Common myeloid progenitor, CD34-positive (primary cell): ENCODE data around the gene CUX1.

Experiments used
- CTCF ChIA-PET: fragments of 350-600 bp; sonication (Branson Sonifier 250); formaldehyde crosslinking; loops from one replicate; lab custom pipeline; 2021; ENCODE audit warnings: antibody characterized with exemption; lab: Charles Lee
- POLR2A ChIA-PET: fragments of 350-600 bp; sonication (Branson Sonifier 250); formaldehyde crosslinking; loops from one replicate; lab custom pipeline; 2021; ENCODE audit warnings: antibody characterized with exemption; lab: Charles Lee
- DNase-seq, 3 donors: peaks; one replicate each; pipeline versions ENCODE4 v3.0.0 to v3.0.0-alpha.2; 2013
- H3K27ac ChIP-seq, 2 experiments: 1 replicate in 1 of 2; 2 replicates in 1 of 2; pipeline ENCODE4 v1.7.0; 2013; ENCODE audit warnings: inconsistent platforms in 2 of 2, low read length in 2 of 2, mild to moderate bottlenecking in 2 of 2, low read depth in 1 of 2, moderate library complexity in 1 of 2; ENCODE audit not compliant: severe bottlenecking in 2 of 2, insufficient read depth in 1 of 2, poor library complexity in 1 of 2
- H3K27me3 ChIP-seq, 5 experiments: replicated peaks in 2 of 5; 1 replicate in 3 of 5; 2 replicates in 2 of 5; pipeline versions ENCODE4 v1.6.1 to v1.7.0; 2013; ENCODE audit warnings: low read length in 4 of 5, mild to moderate bottlenecking in 2 of 5, moderate library complexity in 2 of 5, inconsistent platforms in 1 of 5; ENCODE audit not compliant: insufficient read depth in 5 of 5, control insufficient read depth in 4 of 5
- H3K36me3 ChIP-seq, 4 experiments: 1 replicate in 2 of 4; 2 replicates in 2 of 4; pipeline versions ENCODE4 v1.6.1 to v1.7.0; 2013; ENCODE audit warnings: low read length in 3 of 4, control low read depth in 1 of 4, mild to moderate bottlenecking in 1 of 4; ENCODE audit not compliant: control insufficient read depth in 4 of 4, insufficient read depth in 4 of 4
- H3K4me1 ChIP-seq, 4 experiments: 1 replicate in 3 of 4; 2 replicates in 1 of 4; pipeline versions ENCODE4 v1.6.1 to v1.7.1; 2013; ENCODE audit warnings: low read length in 3 of 4, mild to moderate bottlenecking in 3 of 4, control low read depth in 1 of 4, inconsistent platforms in 1 of 4, moderate library complexity in 1 of 4; ENCODE audit not compliant: control insufficient read depth in 4 of 4, insufficient read depth in 4 of 4; ENCODE audit errors: control extremely low read depth in 1 of 4
- H3K4me3 ChIP-seq, 7 experiments: 1 replicate in 4 of 7; 2 replicates in 3 of 7; pipeline versions ENCODE4 v1.5.1 to v1.7.0; 2013; ENCODE audit warnings: mild to moderate bottlenecking in 7 of 7, low read length in 6 of 7, moderate library complexity in 6 of 7, inconsistent platforms in 2 of 7, low read depth in 2 of 7, control low read depth in 1 of 7; ENCODE audit not compliant: insufficient read depth in 4 of 7, control insufficient read depth in 1 of 7; ENCODE audit errors: extremely low read depth in 1 of 7
- H3K9me3 ChIP-seq, 5 experiments: 1 replicate in 4 of 5; 2 replicates in 1 of 5; pipeline versions ENCODE4 v1.6.1 to v1.7.1; 2013; ENCODE audit warnings: low read length in 4 of 5, mild to moderate bottlenecking in 2 of 5, inconsistent platforms in 1 of 5, low read depth in 1 of 5, moderate library complexity in 1 of 5; ENCODE audit not compliant: control insufficient read depth in 4 of 5, insufficient read depth in 2 of 5; ENCODE audit errors: control extremely low read depth in 1 of 5
- WGBS: methylation state at CpG from one replicate; pipeline ENCODE4 v1.1.5; 2013; ENCODE audit not compliant: insufficient coverage; 5-methylcytosine and 5-hydroxymethylcytosine counted together

The CUX1 gene

GRCh38 chr7:102115931-102116330 lies 298.5 kb downstream of the CUX1 start:
- 98% methylated on average over 11 of the region's 15 CpGs for WGBS
- CTCF ChIA-PET = no interaction called here

GRCh38 chr7:102117743-102118142 lies 300.3 kb downstream of the CUX1 start:
- 100% methylated on average over 6 of the region's 6 CpGs for WGBS
- CTCF ChIA-PET = no interaction called here
- Histone ChIP-seq H3K4me1 (peaks cover 8 to 18% (median 16%) of the 10 kb centered on the region in 4 experiments), H3K4me3 (no peak overlapping the region), H3K27me3 (no peaks in the 10 kb centered on the region), H3K9me3 (no peaks in the 10 kb centered on the region), H3K36me3 (peaks cover 10 to 58% (median 42%) of the 10 kb centered on the region in 4 experiments), H3K27ac (no peak overlapping the region)
- DNase-seq = no peak
- POLR2A ChIA-PET = no interaction called here

More at GRCh38 chr7:102115931-102116330, 298.5 kb downstream of the CUX1 start:
- H3K36me3 ChIP-seq = peaks cover 12 to 66% (median 51%) of the 10 kb centered on the region in 4 experiments
- H3K27me3 ChIP-seq = no peaks in the 10 kb centered on the region
- no peaks in the 10 kb centered on the region for H3K4me1 ChIP-seq
- POLR2A ChIA-PET = no interaction called here
- H3K27ac ChIP-seq = no peak overlapping the region
- H3K9me3 ChIP-seq = no peaks in the 10 kb centered on the region
- no peak for DNase-seq
- no peak overlapping the region for H3K4me3 ChIP-seq

DNA sequence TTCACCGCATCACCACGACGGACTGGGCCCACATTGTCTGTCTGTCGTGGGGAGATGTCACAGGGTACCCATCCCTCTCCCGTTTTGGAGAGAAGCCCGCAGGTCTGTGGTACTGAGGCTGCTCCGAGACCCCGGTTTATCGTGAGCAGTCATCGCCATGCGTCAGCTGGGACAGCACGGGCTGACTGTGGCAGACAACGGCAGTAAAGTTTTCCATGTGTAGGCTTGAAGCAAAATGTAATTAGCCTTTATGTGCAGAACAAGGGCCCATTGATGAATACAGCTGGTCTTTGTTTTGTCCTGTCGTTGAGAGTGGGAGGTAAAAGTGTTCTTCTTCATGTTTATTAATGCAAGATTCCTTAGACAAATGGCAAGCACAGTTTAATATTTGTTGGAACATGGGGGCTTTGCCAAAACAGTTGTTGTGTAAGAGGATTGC lies 301.8 kb downstream of the CUX1 start:
- Histone ChIP-seq H3K27me3 (no peaks in the 10 kb centered on the region), H3K4me3 (no peak overlapping the region), H3K4me1 (peaks cover 8 to 22% (median 19%) of the 10 kb centered on the region in 4 experiments), H3K9me3 (no peaks in the 10 kb centered on the region), H3K27ac (no peak overlapping the region), H3K36me3 (peaks cover 10 to 47% (median 40%) of the 10 kb centered on the region in 4 experiments)
- POLR2A ChIA-PET = interaction anchor here (0.7 kb wide), 1 partner anchor 11 kb away, joined by 5 read pairs; no protein-coding TSS in a partner anchor
- DNase-seq = no peak
- CTCF ChIA-PET = interaction anchor here (1.0 kb wide), 1 partner anchor 35 kb away, joined by 4 read pairs; no protein-coding TSS in a partner anchor
- 84% methylated on average over 13 of the region's 14 CpGs for WGBS

GRCh38 chr7:102119925-102120324 lies 302.5 kb downstream of the CUX1 start:
- 100% methylated on average over 7 of the region's 7 CpGs for WGBS

DNA sequence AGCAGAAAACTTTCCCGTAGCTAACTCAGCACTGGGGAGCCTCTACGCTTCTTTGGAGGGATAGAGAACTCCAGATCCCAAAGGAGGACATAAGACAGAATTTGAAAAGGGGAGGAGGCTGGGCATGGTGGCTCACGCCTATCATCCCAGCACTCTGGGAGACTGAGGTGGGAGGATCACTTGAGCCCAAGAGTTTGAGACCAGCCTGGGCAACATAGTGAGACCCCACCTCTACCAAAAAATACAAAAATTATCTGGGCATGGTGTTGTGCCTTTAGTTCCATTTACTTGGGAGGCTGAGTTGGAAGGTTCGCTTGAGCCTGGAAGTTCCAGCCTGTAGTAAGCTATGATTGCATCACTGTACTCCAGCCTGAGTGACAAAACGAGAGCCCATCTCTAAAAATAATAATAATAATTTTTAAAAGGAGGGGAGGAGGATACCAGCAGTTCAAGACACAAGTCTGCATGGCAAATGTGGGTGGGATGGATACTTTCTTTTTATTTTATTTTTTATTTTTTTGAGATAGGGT lies 303.3 kb downstream of the CUX1 start:
- Histone ChIP-seq H3K9me3 (no peaks in the 10 kb centered on the region), H3K27ac (no peak overlapping the region), H3K4me3 (no peak overlapping the region), H3K27me3 (no peaks in the 10 kb centered on the region), H3K4me1 (peaks cover 8 to 22% (median 19%) of the 10 kb centered on the region in 4 experiments), H3K36me3 (peaks cover 3 to 39% (median 30%) of the 10 kb centered on the region in 4 experiments)
- CTCF ChIA-PET = interaction anchor here (0.9 kb wide), 1 partner anchor 12 kb away, joined by 3 read pairs; no protein-coding TSS in a partner anchor
- DNase-seq = no peak
- POLR2A ChIA-PET = interaction anchor here (0.6 kb wide), 1 partner anchor 130 kb away, joined by 4 read pairs; no protein-coding TSS in a partner anchor
- WGBS = 100% methylated on average over 2 of the region's 5 CpGs

More at GRCh38 chr7:102119925-102120324, 302.5 kb downstream of the CUX1 start:
- ChIA-PET CTCF (interaction anchor here (0.9 kb wide), 1 partner anchor 11 kb away, joined by 3 read pairs; no protein-coding TSS in a partner anchor), POLR2A (no interaction called here)
- H3K27me3 ChIP-seq = no peaks in the 10 kb centered on the region
- H3K9me3 ChIP-seq = no peaks in the 10 kb centered on the region
- no peak overlapping the region for H3K4me3 ChIP-seq
- peaks cover 10 to 44% (median 35%) of the 10 kb centered on the region in 4 experiments for H3K36me3 ChIP-seq
- H3K27ac ChIP-seq = no peak overlapping the region
- no peak for DNase-seq
- peaks cover 8 to 22% (median 19%) of the 10 kb centered on the region in 4 experiments for H3K4me1 ChIP-seq

GRCh38 chr7:102122026-102122425 lies 304.6 kb downstream of the CUX1 start:
- Histone ChIP-seq H3K9me3 (no peaks in the 10 kb centered on the region), H3K4me1 (peaks cover 8 to 22% (median 19%) of the 10 kb centered on the region in 4 experiments), H3K27me3 (no peaks in the 10 kb centered on the region), H3K4me3 (peak overlapping the region in 4 of 7 experiments; percentile 0 to 41 (median 27)), H3K27ac (peak overlapping the region; percentile 49 to 78), H3K36me3 (peaks cover 0 to 31% (median 21%) of the 10 kb centered on the region in 4 experiments)
- DNase-seq = peak; percentile 57 to 85 (median 79)
- WGBS = 29% methylated on average over 2 of the region's 3 CpGs
- ChIA-PET POLR2A (interaction anchor here (0.6 kb wide), 1 partner anchor 465 kb away, joined by 3 read pairs; no protein-coding TSS in a partner anchor), CTCF (interaction anchor here (1.2 kb wide), 1 partner anchor 12 kb away, joined by 4 read pairs; no protein-coding TSS in a partner anchor)

GRCh38 chr7:102125127-102125596 lies 307.7 kb downstream of the CUX1 start:
- 91% methylated on average over 16 of the region's 17 CpGs for WGBS
- POLR2A ChIA-PET = no interaction called here
- H3K9me3 ChIP-seq = no peaks in the 10 kb centered on the region
- H3K27ac ChIP-seq = no peak overlapping the region
- CTCF ChIA-PET = interaction anchor here (1.1 kb wide), 1 partner anchor 38 kb away, joined by 4 read pairs; no protein-coding TSS in a partner anchor
- DNase-seq = peak in 2 of 3 donors; percentile 5 to 17
- H3K4me3 ChIP-seq = no peak overlapping the region
- H3K4me1 ChIP-seq = peaks cover 8 to 22% (median 19%) of the 10 kb centered on the region in 4 experiments
- H3K27me3 ChIP-seq = no peaks in the 10 kb centered on the region
- H3K36me3 ChIP-seq = peaks cover 0 to 22% (median 14%) of the 10 kb centered on the region in 4 experiments
